HEK293T (cell line): ENCODE measurements around the gene SERGEF.

ENCODE experiments used
- CTCF ChIA-PET: fragments of 350-600 bp; formaldehyde crosslinking; extraction: SDS; loops from one replicate; lab custom pipeline; 2021; ENCODE audit warnings: antibody characterized with exemption, inconsistent platforms; lab: Yijun Ruan, JAX
- POLR2A ChIA-PET: fragments of 350-600 bp; formaldehyde crosslinking; extraction: SDS; loops from one replicate; lab custom pipeline; 2020; ENCODE audit warnings: antibody characterized with exemption, inconsistent platforms; lab: Yijun Ruan, JAX
- DNase-seq: peaks from one replicate; pipeline ENCODE4 v3.0.0; 2012; ENCODE audit warnings: mixed read lengths; ENCODE audit errors: extremely low spot score
- ARNT ChIP-seq: fragments of 450-650 bp; IDR thresholded peaks from 2 replicates; pipeline ENCODE4 v1.6.1; 2017; ENCODE audit warnings: mild to moderate bottlenecking
- BHLHE40 ChIP-seq: fragments of 450-650 bp; IDR thresholded peaks from 2 replicates; pipeline ENCODE4 v1.6.1; 2016; ENCODE audit warnings: mild to moderate bottlenecking, moderate library complexity, borderline replicate concordance
- CTBP1 ChIP-seq: fragments of 450-650 bp; IDR thresholded peaks from 2 replicates; pipeline ENCODE4 v1.6.1; 2016; ENCODE audit warnings: borderline replicate concordance
- ELF4 ChIP-seq: fragments of 450-650 bp; IDR thresholded peaks from 2 replicates; pipeline ENCODE4 v1.6.1; 2017; ENCODE audit warnings: antibody characterized with exemption
- FOXA1 ChIP-seq: fragments of 450-650 bp; IDR thresholded peaks from 2 replicates; pipeline ENCODE4 v1.6.1; 2016; ENCODE audit warnings: mild to moderate bottlenecking
- FOXK2 ChIP-seq: fragments of 450-650 bp; IDR thresholded peaks from 2 replicates; pipeline ENCODE4 v1.6.1; 2016; ENCODE audit warnings: mild to moderate bottlenecking
- FOXM1 ChIP-seq: fragments of 450-650 bp; IDR thresholded peaks from 2 replicates; pipeline ENCODE4 v1.6.1; 2017; ENCODE audit warnings: mild to moderate bottlenecking, borderline replicate concordance
- HDGF ChIP-seq: fragments of 450-650 bp; IDR thresholded peaks from 2 replicates; pipeline ENCODE4 v1.6.1; 2017; ENCODE audit warnings: antibody characterized with exemption, borderline replicate concordance
- L3MBTL2 ChIP-seq: fragments of 450-650 bp; conservative IDR thresholded peaks from 2 replicates; pipeline ENCODE4 v1.6.1; 2016; ENCODE audit warnings: mild to moderate bottlenecking
- LEF1 ChIP-seq: fragments of 450-650 bp; IDR thresholded peaks from 2 replicates; pipeline ENCODE4 v1.6.1; 2017; ENCODE audit warnings: mild to moderate bottlenecking, borderline replicate concordance
- NFRKB ChIP-seq: fragments of 450-650 bp; IDR thresholded peaks from 2 replicates; pipeline ENCODE4 v1.6.1; 2016; ENCODE audit warnings: mild to moderate bottlenecking, moderate library complexity
- PKNOX1 ChIP-seq: fragments of 450-650 bp; IDR thresholded peaks from 2 replicates; pipeline ENCODE4 v1.6.1; 2016
- SP1 ChIP-seq: fragments of 450-650 bp; IDR thresholded peaks from 2 replicates; pipeline ENCODE4 v1.6.1; 2017
- SUZ12 ChIP-seq: fragments of 450-650 bp; IDR thresholded peaks from 2 replicates; pipeline ENCODE4 v1.6.1; 2016; ENCODE audit warnings: mild to moderate bottlenecking
- TARDBP ChIP-seq: fragments of 450-650 bp; IDR thresholded peaks from 2 replicates; pipeline ENCODE4 v1.6.1; 2016
- ZNF384 ChIP-seq: fragments of 450-650 bp; IDR thresholded peaks from 2 replicates; pipeline ENCODE4 v1.6.1; 2016

The SERGEF gene

GRCh38 chr11:17780668-17781067 lies 232.2 kb downstream of the SERGEF start:
- POLR2A ChIA-PET: no interaction called here
- CTCF ChIA-PET: interaction anchor here (0.9 kb wide), 1 partner anchor 130 kb away, joined by 3 read pairs; no protein-coding TSS in a partner anchor
- DNase-seq: no peak
- TF ChIP-seq FOXK2: no peak
- TF ChIP-seq ARNT: no peak
- no peak for TF ChIP-seq TARDBP
- TF ChIP-seq CTBP1: no peak
- no peak for TF ChIP-seq BHLHE40
- no peak for TF ChIP-seq L3MBTL2
- TF ChIP-seq NFRKB: no peak
- TF ChIP-seq SUZ12: no peak
- no peak for TF ChIP-seq ZNF384
- TF ChIP-seq LEF1: no peak
- no peak for TF ChIP-seq FOXM1
- no peak for TF ChIP-seq HDGF
- TF ChIP-seq ELF4: no peak
- TF ChIP-seq FOXA1: no peak

GRCh38 chr11:17779861-17780594 lies 232.8 kb downstream of the SERGEF start:
- ChIA-PET POLR2A (no interaction called here), CTCF (interaction anchor here (0.9 kb wide), 1 partner anchor 129 kb away, joined by 3 read pairs; no protein-coding TSS in a partner anchor)
- TF ChIP-seq NFRKB (no peak), SUZ12 (no peak), FOXK2 (no peak), BHLHE40 (no peak), ARNT (no peak), SP1 (no peak), TARDBP (no peak), L3MBTL2 (no peak), ELF4 (no peak), CTBP1 (no peak), PKNOX1 (no peak), FOXM1 (no peak), LEF1 (no peak), ZNF384 (no peak), FOXA1 (no peak), HDGF (no peak)
- DNase-seq: no peak

DNA sequence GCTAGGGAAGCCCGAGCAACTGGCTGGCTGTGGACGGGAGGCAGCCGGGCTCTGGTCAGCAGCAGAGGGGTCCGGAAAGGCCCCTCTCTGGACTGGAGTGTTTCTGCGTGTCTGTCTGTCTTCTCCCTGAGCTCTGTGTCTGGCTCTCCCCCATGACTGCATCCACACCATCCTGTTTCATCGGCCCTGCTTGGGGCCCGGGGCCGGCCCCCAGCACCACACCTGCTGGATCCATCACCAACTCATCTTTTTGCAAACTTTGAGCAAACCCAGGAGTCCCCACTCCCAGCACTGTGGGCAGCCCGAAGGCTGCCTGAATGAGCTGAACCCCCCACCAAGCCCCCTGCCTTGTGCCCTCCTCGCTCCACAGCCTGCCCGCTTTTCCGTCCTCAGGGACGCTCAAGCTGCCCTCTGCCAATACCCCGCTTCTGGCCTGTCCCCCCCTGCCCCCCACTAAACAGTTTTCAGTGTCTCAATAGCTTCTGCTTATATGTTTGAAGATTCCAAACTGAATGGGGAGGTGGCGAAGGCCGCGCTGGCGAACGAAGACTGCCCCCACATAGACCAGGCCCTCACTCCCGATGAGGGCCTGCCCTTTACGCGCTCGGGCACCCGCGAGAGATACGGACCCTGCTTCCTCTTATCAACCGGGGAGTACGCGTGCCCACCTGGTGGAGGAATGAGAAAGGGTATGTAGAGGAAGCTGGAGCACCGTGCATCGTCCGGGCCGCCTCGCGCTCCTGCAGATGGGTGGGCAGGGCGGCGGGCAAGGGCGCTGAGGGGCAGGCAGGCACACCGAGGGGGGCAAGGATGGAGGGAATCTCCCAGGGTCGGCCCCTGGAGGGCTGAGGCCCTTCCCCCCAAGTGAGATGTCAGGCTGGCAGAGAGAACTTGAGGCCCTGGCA lies 233.6 kb downstream of the SERGEF start:
- ChIA-PET POLR2A (no interaction called here), CTCF (no interaction called here)
- no peak for TF ChIP-seq CTBP1
- TF ChIP-seq BHLHE40: no peak
- no peak for TF ChIP-seq PKNOX1
- no peak for TF ChIP-seq TARDBP
- TF ChIP-seq SP1: no peak
- no peak for TF ChIP-seq ARNT
- no peak for TF ChIP-seq SUZ12
- no peak for TF ChIP-seq NFRKB
- no peak for TF ChIP-seq LEF1
- TF ChIP-seq HDGF: no peak
- no peak for DNase-seq

- CTCF ChIA-PET: no interaction called here
- no peak for TF ChIP-seq SUZ12
- no peak for TF ChIP-seq BHLHE40
- TF ChIP-seq PKNOX1: no peak
- TF ChIP-seq L3MBTL2: no peak
- no peak for TF ChIP-seq ARNT
- no peak for TF ChIP-seq HDGF
- no peak for TF ChIP-seq NFRKB
- no peak for TF ChIP-seq TARDBP
- TF ChIP-seq FOXA1: no peak
- no peak for TF ChIP-seq SP1
- no peak for TF ChIP-seq ELF4
- no peak for TF ChIP-seq FOXM1
- no peak for TF ChIP-seq LEF1
- TF ChIP-seq CTBP1: no peak
Measured at GRCh38 chr11:17778352-17778751, 234.5 kb downstream of the SERGEF start.

DNA sequence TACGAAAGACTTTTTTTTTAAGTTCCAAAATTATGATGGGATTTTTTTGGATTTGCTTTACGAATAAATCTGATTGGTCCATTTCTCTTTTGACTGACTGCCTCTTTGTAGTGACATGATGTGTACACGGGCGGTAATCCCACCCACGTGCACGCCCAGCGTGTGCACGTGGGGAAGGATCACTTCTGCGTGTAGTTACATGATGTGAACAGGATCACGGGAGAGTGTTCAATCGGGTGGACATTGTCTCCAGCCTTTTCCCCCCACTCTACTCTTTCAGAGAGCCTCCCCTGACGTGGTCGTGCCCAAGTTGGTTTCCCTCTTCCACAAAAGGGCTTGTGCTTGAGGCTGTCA lies 235.1 kb downstream of the SERGEF start:
- no peak for DNase-seq
- ChIA-PET POLR2A (no interaction called here), CTCF (interaction anchor here (0.6 kb wide), 1 partner anchor 47 kb away, joined by 3 read pairs; no protein-coding TSS in a partner anchor)
- TF ChIP-seq PKNOX1: no peak
- TF ChIP-seq L3MBTL2: no peak
- no peak for TF ChIP-seq ELF4
- TF ChIP-seq SUZ12: no peak
- no peak for TF ChIP-seq HDGF
- TF ChIP-seq LEF1: no peak
- TF ChIP-seq FOXK2: no peak

More at GRCh38 chr11:17778352-17778751, 234.5 kb downstream of the SERGEF start:
- no peak for DNase-seq
- POLR2A ChIA-PET: no interaction called here
